ENCODE measurements around the gene C6orf47.

C6orf47 gene

GRCh38 chr6:31658983-31659648, 1.5 kb downstream of the C6orf47 start:
- Mint-ChIP-seq H3K9me3 (no peaks in the 10 kb centered on the region), H3K4me3 (peak overlapping the region; percentile 86), H3K36me3 (ENCODE audit: low read depth) (peaks cover 39% of the 10 kb centered on the region), H3K4me1 (peaks cover 82% of the 10 kb centered on the region), H3K27ac (peak overlapping the region; percentile 90), H3K27me3 (ENCODE audit: low read depth, poor library complexity) (no peaks in the 10 kb centered on the region)
- no peak for TF ChIP-seq CTCF (IDR thresholded peaks at IDR 0.05)
- DNase-seq: no peak

- no peaks in the 10 kb centered on the region for H3K9me3 Mint-ChIP-seq
Measured at GRCh38 chr6:31658158-31658688, 2.4 kb downstream of the C6orf47 start.

GRCh38 chr6:31657406-31658157, 3.0 kb downstream of the C6orf47 start:
- Mint-ChIP-seq H3K27me3 (ENCODE audit: low read depth, poor library complexity) (no peaks in the 10 kb centered on the region), H3K36me3 (ENCODE audit: low read depth) (peaks cover 32% of the 10 kb centered on the region), H3K4me3 (peak overlapping the region; percentile 86), H3K4me1 (peaks cover 79% of the 10 kb centered on the region), H3K27ac (peak overlapping the region; percentile 68), H3K9me3 (no peaks in the 10 kb centered on the region)
- TF ChIP-seq CTCF (IDR thresholded peaks at IDR 0.05): no peak
- DNase-seq: no peak

More at GRCh38 chr6:31658158-31658688, 2.4 kb downstream of the C6orf47 start:
- Mint-ChIP-seq H3K4me3 (peak overlapping the region; percentile 86), H3K4me1 (peaks cover 77% of the 10 kb centered on the region), H3K36me3 (ENCODE audit: low read depth) (peaks cover 34% of the 10 kb centered on the region), H3K27me3 (ENCODE audit: low read depth, poor library complexity) (no peaks in the 10 kb centered on the region), H3K27ac (peak overlapping the region; percentile 68)
- no peak for TF ChIP-seq CTCF (IDR thresholded peaks at IDR 0.05)
- DNase-seq: no peak

GRCh38 chr6:31655349-31656237, 5.0 kb downstream of the C6orf47 start, which contains the start of gene APOM:
TSS of gene APOM (plus strand) at chr6:31655894. CDS start at chr6:31655967, 73 bp downstream.
- Mint-ChIP-seq H3K4me3 (no peak within 1 kb of the TSS), H3K27me3 (ENCODE audit: low read depth, poor library complexity) (peaks cover 4% of the 10 kb centered on the region), H3K4me1 (peaks cover 75% of the 10 kb centered on the region), H3K27ac (peak within 1 kb of the TSS; percentile 83), H3K36me3 (ENCODE audit: low read depth) (peaks cover 32% of the 10 kb centered on the region), H3K9me3 (no peaks in the 10 kb centered on the region)
- no peak for DNase-seq
- no peak for TF ChIP-seq CTCF (IDR thresholded peaks at IDR 0.05)

- no peak overlapping the region for H3K27ac Mint-ChIP-seq
- H3K9me3 Mint-ChIP-seq: no peaks in the 10 kb centered on the region
- no peak for DNase-seq
- no peak for TF ChIP-seq CTCF (IDR thresholded peaks at IDR 0.05)
- H3K4me3 Mint-ChIP-seq: peak overlapping the region; percentile 23
- H3K27me3 Mint-ChIP-seq (ENCODE audit: low read depth, poor library complexity): peaks cover 4% of the 10 kb centered on the region
- peaks cover 75% of the 10 kb centered on the region for H3K4me1 Mint-ChIP-seq
- peaks cover 39% of the 10 kb centered on the region for H3K36me3 Mint-ChIP-seq (ENCODE audit: low read depth)
Measured at GRCh38 chr6:31654574-31655348, 5.8 kb downstream of the C6orf47 start.

Measured in nephron progenitor cell (in vitro differentiated cells).